GM19238 (cell line): ENCODE results near the gene LRRN1.
"Not testable (repeated sequence)": the region's sequence is repeated elsewhere in the genome, so short reads cannot be mapped to it uniquely, and the experiment has no call there.

Experiments
- DNase-seq: peaks from one replicate; pipeline ENCODE4 v3.0.0; 2011; ENCODE audit warnings: low spot score; ENCODE audit not compliant: insufficient read length

LRRN1 gene

DNA sequence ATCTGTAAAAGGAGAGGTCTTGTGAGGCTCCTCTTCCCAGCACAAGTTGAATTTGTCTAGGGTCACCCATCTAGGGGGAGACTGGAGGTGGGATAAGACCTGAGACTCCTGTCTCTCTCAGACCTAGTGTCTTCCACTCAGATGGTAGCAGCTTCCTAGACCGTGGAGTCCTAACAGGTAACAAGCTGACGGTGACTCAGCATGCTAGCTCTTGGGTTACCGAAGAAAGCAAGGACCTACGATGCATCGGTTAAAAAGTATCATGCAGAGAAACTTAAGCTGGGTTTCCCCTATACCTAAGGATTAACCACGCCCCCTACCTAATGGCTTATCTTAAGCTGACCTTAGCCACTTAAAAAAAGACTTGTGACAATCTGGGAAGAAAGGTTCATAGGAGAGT lies 7.6 kb downstream of the LRRN1 start:
- DNase-seq: no peak

DNA sequence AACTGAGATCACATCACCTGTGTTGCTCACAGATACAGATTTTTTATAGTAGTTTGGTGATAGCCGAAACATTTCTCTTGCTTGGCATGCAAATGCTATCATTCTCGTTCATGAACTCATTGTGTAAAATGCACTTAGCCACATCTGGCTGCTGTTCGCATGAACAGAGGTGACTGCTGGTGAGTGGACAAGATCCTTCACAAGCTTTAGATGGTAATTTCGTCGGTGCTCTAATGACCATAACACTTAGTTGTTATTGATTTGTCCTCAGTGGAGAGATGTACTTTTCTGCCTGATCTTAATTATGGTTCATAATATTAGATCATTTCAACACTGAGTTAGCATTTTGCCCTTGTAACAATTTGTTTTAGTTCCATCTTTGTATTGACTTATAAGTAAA lies 13.8 kb downstream of the LRRN1 start:
- DNase-seq: no peak

DNA sequence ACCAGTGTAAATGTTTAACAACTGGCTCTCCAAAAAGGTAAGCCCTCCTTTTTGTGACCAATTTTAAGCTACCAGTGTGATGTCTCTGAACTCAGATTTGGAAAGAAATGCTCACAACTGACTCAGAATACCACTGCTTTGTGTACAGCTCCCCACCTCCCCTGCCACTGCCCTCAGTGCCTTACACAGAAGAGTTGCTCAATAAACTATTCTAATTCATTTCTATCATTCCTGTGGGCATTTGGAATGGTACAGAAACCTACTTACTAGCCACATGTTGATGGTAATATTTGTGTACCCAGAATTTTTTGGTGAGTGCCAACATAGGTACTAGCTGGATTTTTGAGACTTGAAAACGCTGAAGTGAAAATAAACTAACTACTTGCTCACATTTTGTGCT lies 16.0 kb downstream of the LRRN1 start:
- DNase-seq: no peak

DNA sequence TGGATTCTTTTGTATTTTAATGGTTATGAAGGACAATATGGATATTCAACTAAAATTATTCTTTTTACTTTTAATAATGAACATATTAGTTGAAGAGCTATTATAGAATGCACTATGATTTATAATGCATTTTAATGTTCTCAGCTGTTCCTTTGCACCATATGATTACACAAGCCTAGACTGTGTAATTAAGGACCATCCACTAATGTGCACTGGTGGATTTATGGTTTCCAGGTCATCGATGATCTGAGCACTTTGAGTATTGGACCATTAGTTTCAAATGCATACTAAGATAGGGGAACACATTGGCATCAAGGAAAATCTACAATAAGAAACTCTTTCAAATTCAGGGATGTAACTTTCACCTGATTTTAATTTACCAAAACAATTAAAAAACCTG lies 16.8 kb downstream of the LRRN1 start:
- DNase-seq: no peak

DNA sequence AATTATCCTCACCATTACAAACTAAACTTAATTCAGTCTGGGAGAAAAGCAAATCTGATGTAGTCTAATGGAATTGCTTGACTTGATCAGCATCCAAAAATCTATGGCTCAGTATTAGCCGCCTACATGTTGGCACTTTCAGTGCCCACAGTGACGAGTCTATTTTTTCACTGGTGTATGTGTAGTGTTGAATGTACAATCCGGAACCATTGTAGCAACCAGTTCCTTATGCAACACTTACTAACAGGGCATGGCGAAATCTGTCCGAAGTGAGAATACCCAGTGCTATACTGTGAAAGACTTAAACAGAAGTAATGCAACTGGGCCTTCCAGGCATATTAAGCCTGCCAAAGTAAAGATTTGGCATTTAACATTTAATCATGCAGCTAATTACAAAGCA lies 18.6 kb downstream of the LRRN1 start:
- no peak for DNase-seq

DNA sequence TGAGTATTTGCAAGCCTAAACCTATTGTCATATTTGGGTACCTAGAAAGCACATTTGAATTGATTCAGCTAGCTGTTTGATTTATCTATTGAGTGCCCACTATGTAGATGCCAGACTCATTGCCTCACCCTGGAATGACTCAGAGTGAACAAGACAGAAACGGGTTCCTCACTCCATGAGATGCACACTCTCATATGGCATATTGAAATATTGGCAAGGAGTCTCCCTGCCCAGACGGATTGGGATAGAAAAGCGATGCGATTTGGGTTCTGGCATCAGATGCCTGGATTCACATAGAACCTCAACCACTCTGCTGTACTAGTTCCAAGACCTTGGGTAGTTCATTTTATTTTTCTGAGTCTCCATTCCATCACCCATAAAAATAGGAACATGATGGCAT lies 22.5 kb downstream of the LRRN1 start:
- DNase-seq: no peak

DNA sequence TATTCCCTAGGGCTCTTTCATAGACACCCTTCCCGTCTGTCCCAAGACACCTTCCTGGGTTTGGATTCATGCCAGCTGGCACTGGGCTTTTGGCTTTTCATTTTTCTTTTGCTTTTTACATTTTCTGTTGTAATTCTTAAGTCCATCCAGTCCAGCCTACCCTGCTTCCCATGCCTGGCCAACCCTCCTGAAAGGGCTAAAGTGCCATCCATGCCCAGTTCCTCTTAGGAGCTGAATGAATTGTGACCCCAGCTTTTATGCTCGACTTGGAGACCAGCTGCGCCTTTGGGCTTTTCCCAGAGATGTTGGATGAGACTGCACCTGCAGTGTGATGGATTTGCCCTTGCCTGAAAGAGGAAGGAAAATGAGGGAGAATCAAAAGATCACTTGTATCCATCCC lies 25.8 kb downstream of the LRRN1 start:
- no peak for DNase-seq

DNA sequence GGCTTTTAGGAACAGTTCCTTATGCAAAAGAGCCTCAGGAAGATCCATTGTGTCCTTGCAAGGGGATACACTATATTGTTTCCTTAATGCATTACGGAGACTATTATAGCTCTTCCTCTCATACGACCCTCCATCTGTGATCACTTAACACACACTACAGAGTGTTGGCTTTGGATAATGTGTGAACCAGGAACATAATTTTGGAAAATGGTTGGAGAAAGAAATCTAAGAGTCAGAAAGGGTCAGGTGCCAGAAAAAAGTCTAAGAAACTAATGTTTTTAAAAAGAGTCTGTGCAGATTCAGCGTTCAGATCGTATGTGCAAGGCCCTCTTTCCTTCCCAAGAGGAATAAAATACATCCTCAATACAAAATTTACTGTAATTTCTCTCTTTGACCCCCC lies 27.3 kb downstream of the LRRN1 start:
- no peak for DNase-seq

DNA sequence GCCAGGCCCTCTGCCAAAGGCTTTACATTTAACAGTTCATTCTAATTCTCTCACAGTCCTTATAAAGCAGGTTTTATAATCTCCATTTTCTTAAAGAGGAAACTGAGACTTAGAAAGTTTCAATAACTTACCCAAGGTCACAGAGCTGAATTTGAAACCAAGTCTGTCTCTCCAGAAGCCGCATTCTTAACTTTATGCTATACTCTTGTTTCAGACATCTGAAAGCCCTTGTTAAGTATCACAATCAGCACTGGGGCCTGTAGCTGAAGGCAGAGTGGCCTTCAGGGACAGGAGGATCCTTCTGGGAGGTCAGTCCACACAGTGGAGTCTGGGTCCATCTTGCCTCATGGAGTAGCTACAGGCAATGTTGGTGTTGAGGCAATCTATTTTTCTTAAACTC lies 27.9 kb downstream of the LRRN1 start:
- no peak for DNase-seq

DNA sequence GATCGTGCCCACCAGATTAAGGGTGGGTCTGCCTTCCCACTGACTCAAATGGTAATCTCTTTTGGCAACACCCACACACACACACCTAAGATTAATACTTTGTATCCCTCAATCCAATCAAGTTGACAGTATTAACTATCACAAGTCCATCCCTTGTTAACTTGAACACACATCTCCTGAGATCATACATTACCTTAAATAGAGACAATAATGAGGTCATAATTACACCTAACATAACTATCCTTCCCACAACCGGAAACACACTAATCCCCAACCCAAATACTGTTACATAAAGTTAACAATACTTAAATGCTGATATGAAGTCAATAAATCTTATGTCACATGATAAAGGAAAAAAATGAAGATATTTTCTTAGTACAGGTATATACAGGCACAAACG lies 29.2 kb downstream of the LRRN1 start:
- DNase-seq: not testable (repeated sequence)

DNA sequence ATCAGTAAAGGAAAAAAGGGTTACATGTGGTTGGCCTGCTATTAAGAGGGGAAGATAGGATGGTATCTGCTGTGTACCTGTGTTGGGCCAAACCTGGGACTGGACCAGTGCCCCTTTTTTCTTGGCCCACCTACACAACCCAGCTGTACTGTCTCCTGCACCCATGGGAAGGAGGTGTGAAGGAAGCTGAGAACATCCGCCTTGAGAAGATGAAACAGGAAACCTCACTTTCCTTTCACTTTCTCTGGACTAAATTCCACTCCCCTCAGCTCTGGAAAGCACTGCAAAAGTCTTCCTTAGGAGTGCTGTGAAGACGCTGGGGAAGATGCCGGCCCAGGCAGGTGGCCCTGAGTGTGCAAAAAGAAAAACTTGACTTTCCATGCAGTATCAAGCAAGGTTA lies 37.6 kb downstream of the LRRN1 start:
- DNase-seq: no peak

DNA sequence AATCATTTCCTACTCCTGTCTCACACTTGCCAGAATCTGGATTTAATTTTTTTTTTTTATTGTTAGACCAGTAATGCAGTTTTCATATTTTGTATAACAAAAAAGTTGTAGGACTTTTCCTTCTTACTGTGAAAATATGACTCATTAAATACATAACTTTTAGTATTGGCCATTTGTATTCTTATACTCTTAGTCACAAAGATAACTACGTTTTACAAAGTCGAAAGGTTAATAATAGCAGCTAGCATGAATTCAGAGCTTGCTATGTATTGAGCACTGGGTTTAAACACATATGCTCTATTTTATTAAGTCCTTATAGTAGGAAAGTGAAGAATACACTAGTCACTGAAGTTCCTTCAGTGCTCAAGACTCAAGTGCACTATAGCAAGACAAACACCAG lies 43.1 kb downstream of the LRRN1 start:
- DNase-seq: no peak

DNA sequence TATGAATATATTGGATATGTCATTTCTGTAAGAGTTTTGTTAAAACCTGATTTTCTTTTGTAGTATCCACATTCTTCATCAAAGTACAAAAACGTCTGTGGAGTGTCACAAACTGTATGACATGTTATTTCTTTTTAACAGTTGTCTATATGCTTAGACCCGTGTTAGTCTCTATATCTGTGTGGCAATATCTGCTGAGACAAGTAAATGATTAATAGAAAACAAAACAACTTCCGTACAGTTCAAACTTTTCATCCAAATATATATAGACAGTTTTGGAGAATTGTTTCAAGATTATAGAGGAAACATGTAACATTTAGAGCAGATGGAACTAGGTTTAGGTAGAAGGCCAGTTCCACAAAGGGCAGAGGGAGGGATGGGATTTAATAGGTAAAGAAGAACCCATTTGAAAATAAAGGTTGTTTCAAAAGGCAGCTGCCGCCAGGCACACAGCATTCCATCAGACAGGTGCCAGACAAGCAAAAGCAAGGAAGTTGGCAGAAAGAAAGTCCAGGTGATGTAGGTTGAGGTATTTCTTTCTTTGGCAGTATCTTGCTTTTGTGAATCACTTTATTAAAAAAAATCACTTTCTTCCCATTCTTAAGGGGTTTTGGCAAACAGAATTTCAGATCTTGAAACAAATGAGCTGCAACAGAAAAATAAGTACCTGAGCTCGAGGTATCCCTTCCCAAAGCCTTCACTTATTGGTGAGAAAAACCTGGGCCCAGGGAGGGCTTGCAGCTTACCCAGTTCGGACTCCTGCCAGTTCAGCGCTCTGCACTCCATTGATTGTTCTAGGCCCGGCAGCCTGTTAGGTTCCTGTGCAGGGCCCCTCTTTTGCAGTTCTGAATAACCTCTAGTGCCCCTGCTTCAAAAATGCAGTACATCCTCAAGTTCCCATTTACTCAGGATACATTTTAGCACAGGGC lies 49.0 kb downstream of the LRRN1 start:
- DNase-seq: no peak

DNA sequence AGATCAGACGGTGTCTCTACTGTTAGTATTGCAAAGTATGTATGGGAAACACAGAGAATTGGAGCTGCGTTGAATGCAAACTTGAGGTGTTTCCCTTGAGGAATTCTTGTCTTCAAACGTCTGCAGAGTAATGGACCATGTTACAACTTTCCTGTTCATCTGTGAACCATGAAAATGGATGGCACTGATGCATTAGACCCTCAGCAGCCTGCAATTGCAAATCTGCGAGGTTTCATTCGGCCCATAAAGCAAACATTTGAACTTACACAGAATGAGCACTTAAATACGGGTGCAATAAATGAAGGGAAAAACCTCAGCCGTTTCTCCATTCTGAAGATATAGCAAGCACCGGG lies 49.7 kb downstream of the LRRN1 start:
- DNase-seq: no peak

DNA sequence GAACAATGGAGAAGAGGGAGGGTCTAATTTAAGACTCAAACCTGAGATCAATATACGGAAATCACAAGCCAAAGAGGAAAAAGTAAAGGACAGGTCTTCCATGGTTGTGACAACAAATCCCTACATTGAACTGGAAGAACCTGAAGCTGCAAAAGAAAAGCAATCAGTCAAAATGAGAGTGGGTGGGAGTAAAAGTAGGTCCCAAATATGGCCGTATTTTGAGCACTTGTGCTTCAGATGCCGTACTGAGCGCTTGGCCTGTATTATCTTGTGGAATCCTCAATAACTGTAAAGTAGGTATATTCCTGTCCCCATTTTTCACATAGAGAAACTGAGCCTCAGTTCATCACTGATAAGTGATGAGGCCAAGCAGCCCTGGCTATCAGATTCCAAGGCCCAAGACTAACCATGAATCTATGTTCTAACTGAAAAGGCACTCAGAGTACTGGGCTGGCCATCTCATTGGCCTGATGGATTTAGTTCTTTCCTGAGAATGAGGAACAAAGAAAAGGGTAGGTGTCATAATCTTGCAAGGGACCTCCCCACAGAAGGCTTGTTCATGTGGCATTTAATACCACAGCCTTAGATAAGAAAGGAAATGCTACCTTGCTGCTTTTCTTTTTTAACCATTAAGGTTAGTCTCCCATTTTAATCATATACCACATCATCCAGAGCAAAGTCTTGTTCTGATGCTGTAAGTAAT lies 52.5 kb downstream of the LRRN1 start:
- no peak for DNase-seq

DNA sequence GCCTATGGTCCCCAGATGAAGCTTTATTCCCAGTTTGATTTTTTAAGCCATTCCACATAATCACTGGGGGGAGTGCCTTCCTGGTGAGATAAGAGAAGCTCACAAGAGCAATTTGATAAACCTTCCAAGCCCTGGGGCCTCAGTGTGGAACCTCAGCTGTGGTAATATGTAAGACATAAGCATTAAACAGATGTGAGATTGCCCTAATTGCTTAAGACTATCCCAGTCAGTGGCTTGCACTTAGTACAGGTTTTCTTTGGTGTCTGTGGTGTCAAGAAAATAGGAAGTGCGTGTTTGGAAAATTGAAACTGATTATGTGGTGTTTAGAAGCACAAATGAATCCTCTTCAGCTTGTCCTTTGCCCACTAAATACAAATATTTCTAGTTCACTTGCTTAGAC lies 54.3 kb downstream of the LRRN1 start:
- no peak for DNase-seq

DNA sequence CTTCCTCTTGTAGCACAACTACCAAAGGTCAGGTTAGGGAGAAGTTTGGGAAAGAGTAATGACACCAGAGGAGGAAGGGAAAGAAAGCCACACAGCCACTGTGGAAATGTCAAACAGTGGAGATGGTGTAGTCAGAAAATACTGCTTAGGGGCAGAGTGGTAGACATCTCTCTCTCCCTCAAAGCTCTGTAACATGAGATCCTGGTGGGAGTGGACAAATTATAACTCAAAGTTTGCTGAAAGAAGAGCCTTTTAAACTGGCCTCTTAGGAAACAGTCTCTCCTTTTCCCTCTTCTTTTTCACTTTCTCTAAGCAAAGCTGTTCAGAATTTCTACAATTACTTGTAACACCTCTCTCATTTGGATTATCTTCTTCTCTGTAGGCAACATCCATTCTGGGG lies 55.8 kb downstream of the LRRN1 start:
- no peak for DNase-seq

DNA sequence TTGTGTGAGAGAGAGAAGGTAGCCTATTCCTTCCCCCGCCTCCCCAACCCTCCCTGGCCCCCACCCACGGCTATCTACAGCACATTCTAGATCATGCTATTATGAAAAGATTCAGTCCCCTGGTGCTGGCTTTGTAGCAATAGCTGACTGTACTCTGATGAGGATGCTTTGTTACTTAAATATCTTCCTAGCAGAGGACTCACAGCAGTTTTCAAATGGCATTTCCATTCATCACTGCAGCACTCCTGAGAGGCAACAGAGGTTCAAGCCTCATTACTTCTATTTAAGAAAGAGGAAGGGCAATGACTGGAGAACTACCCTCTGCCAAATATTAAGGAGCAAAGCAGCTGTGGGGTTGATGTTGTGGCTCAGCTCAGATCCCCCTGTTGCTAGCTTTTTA lies 61.0 kb downstream of the LRRN1 start:
- no peak for DNase-seq

DNA sequence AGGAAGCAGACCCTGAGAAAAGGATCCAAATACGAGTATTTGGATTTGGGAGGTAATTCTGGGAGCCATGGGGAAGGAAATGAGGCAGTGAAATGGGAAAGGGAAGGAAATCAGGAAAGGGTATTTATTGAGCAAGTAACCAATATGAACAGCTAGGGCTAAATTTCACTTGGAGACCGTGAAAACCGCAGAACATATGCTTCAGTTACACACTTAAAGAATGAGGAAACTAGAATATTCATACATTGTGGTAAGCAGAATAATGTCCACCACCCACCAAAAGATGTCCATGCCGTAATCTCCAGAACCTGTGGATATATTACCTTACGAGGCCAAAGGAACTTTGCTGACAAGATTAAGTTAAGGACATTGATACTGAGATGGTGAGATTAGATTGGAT lies 63.3 kb downstream of the LRRN1 start:
- DNase-seq: no peak

DNA sequence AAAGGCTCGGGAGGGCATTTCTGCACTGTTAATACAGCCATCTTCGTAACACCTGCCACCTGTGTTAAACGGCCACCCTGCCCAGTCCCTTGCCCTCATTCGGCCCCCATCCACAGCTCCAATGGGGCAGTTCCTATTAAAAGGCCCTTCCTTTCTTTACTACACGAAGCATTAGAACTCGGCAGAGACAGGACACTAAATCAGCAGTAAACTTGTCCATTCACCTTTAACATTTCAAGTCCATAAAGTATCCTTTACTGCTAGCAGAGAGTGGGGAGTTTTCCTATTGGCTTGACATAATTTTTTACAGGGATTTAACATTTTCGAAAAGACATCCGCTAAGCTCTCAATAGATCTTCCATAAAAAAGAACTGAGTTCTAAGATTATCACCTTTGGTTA lies 76.3 kb downstream of the LRRN1 start:
- no peak for DNase-seq

DNA sequence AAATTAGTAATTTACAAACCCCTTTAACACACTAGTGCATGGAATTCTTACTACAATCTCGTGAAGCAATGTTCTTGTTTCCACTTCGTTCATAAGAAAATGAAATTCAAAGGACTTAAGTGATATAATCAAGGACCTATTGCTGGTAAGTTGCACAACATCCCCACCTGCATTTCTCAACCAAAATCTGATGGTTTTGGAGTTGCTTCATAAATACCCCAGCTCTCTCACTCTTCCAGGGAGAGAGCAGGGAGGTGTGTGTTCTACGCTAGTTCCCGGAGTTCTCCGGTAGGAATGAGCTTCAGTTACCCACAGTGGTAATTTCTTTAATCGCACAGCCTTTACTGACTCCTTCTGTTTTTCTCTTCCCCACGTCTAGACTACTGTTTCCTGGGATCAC lies 81.8 kb downstream of the LRRN1 start:
- no peak for DNase-seq

DNA sequence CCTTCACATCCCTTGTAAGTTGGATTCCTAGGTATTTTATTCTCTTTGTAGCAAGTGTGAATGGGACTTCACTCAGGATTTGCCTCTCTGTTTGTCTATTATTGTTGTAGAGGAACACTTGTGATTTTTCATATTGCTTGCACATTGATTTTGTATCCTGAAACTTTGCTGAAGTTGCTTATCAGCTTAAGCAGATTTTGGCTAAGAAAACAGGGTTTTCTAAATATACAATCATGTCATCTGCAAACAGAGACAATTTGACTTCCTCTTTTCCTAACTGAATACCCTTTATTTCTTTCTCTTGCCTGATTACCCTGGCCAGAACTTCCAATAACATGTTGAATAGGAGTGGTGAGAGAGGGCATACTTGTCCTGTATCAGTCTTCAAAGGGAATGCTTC lies 88.1 kb downstream of the LRRN1 start:
- not testable (repeated sequence) for DNase-seq

DNA sequence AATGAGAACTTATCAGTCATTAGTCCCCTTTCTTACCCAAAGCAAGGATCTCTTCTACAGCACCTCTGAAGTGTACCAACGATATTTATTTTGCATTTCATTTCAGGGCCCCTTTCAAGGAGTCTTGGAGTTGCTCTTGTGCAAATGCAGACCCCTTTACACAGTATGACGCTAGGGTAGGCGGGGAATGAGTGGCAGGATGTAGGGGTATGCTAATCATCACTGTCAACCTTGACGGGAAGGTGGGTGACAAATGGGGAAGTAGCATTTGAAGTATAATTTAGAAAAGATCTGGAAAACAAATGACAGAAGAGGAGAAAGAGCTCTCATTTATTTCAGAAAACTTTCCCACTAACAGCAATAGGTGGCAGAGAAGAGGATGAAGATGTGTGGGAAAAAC lies 94.4 kb downstream of the LRRN1 start:
- no peak for DNase-seq
